ENCODE data around the gene MIP.
A peak's percentile ranks its signal among the peaks of the same experiment; 100 is the strongest.

The MIP gene

GRCh38 chr12:56487448-56488040 is 33.1 kb upstream of the MIP start:
- Histone ChIP-seq H3K4me3 (ENCODE audit: low read depth in 1 of 2, low read length in 2 of 2) (peak overlapping the region; percentile 58 to 79), H3K4me1 (ENCODE audit: control insufficient read depth in 1 of 2, insufficient read depth in 2 of 2, low read length in 2 of 2) (peaks cover 12 to 13% of the 10 kb centered on the region in 2 donors), H3K27ac (ENCODE audit: low read depth, low read length) (no peak overlapping the region), H3K9me3 (ENCODE audit: control insufficient read depth in 1 of 2, low read length in 2 of 2) (no peaks in the 10 kb centered on the region), H3K27me3 (ENCODE audit: control insufficient read depth in 1 of 2, insufficient read depth in 2 of 2, low read length in 2 of 2) (peaks cover 0 to 4% of the 10 kb centered on the region in 2 donors), H3K9ac (ENCODE audit: low read depth in 1 of 2, low read length in 2 of 2) (peak overlapping the region; percentile 43 to 51), H3K36me3 (ENCODE audit: control insufficient read depth in 1 of 2, insufficient read depth in 2 of 2, low read length in 2 of 2) (no peaks in the 10 kb centered on the region)

GRCh38 chr12:56486694-56487093 is 32.2 kb upstream of the MIP start:
- Histone ChIP-seq H3K27me3 (ENCODE audit: control insufficient read depth in 1 of 2, insufficient read depth in 2 of 2, low read length in 2 of 2) (peaks cover 0 to 4% of the 10 kb centered on the region in 2 donors), H3K36me3 (ENCODE audit: control insufficient read depth in 1 of 2, insufficient read depth in 2 of 2, low read length in 2 of 2) (no peaks in the 10 kb centered on the region), H3K27ac (ENCODE audit: low read depth, low read length) (no peak overlapping the region), H3K9me3 (ENCODE audit: control insufficient read depth in 1 of 2, low read length in 2 of 2) (no peaks in the 10 kb centered on the region), H3K4me3 (ENCODE audit: low read depth in 1 of 2, low read length in 2 of 2) (no peak overlapping the region), H3K9ac (ENCODE audit: low read depth in 1 of 2, low read length in 2 of 2) (no peak overlapping the region), H3K4me1 (ENCODE audit: control insufficient read depth in 1 of 2, insufficient read depth in 2 of 2, low read length in 2 of 2) (peaks cover 12 to 13% of the 10 kb centered on the region in 2 donors)

- Histone ChIP-seq H3K27me3 (ENCODE audit: control insufficient read depth in 1 of 2, insufficient read depth in 2 of 2, low read length in 2 of 2) (no peaks in the 10 kb centered on the region), H3K36me3 (ENCODE audit: control insufficient read depth in 1 of 2, insufficient read depth in 2 of 2, low read length in 2 of 2) (no peaks in the 10 kb centered on the region), H3K9me3 (ENCODE audit: control insufficient read depth in 1 of 2, low read length in 2 of 2) (no peaks in the 10 kb centered on the region), H3K27ac (ENCODE audit: low read depth, low read length) (no peak overlapping the region), H3K9ac (ENCODE audit: low read depth in 1 of 2, low read length in 2 of 2) (no peak overlapping the region), H3K4me3 (ENCODE audit: low read depth in 1 of 2, low read length in 2 of 2) (no peak overlapping the region), H3K4me1 (ENCODE audit: control insufficient read depth in 1 of 2, insufficient read depth in 2 of 2, low read length in 2 of 2) (peaks cover 12 to 13% of the 10 kb centered on the region in 2 donors)
Measured at GRCh38 chr12:56484566-56484965, 30.1 kb upstream of the MIP start.

- Histone ChIP-seq H3K4me3 (ENCODE audit: low read depth in 1 of 2, low read length in 2 of 2) (no peak overlapping the region), H3K27me3 (ENCODE audit: control insufficient read depth in 1 of 2, insufficient read depth in 2 of 2, low read length in 2 of 2) (no peaks in the 10 kb centered on the region), H3K36me3 (ENCODE audit: control insufficient read depth in 1 of 2, insufficient read depth in 2 of 2, low read length in 2 of 2) (peaks cover 0 to 1% of the 10 kb centered on the region in 2 donors), H3K4me1 (ENCODE audit: control insufficient read depth in 1 of 2, insufficient read depth in 2 of 2, low read length in 2 of 2) (no peaks in the 10 kb centered on the region), H3K9me3 (ENCODE audit: control insufficient read depth in 1 of 2, low read length in 2 of 2) (no peaks in the 10 kb centered on the region), H3K27ac (ENCODE audit: low read depth, low read length) (no peak overlapping the region), H3K9ac (ENCODE audit: low read depth in 1 of 2, low read length in 2 of 2) (no peak overlapping the region)
Measured at GRCh38 chr12:56479625-56480024, 25.2 kb upstream of the MIP start.

GRCh38 chr12:56477521-56478225 is 23.2 kb upstream of the MIP start:
- Histone ChIP-seq H3K36me3 (ENCODE audit: control insufficient read depth in 1 of 2, insufficient read depth in 2 of 2, low read length in 2 of 2) (peaks cover 0 to 11% of the 10 kb centered on the region in 2 donors), H3K4me1 (ENCODE audit: control insufficient read depth in 1 of 2, insufficient read depth in 2 of 2, low read length in 2 of 2) (no peaks in the 10 kb centered on the region), H3K9ac (ENCODE audit: low read depth in 1 of 2, low read length in 2 of 2) (no peak overlapping the region), H3K9me3 (ENCODE audit: control insufficient read depth in 1 of 2, low read length in 2 of 2) (no peaks in the 10 kb centered on the region), H3K27ac (ENCODE audit: low read depth, low read length) (no peak overlapping the region), H3K27me3 (ENCODE audit: control insufficient read depth in 1 of 2, insufficient read depth in 2 of 2, low read length in 2 of 2) (no peaks in the 10 kb centered on the region), H3K4me3 (ENCODE audit: low read depth in 1 of 2, low read length in 2 of 2) (no peak overlapping the region)

GRCh38 chr12:56476972-56477432 is 22.5 kb upstream of the MIP start:
- Histone ChIP-seq H3K9me3 (ENCODE audit: control insufficient read depth in 1 of 2, low read length in 2 of 2) (no peaks in the 10 kb centered on the region), H3K4me1 (ENCODE audit: control insufficient read depth in 1 of 2, insufficient read depth in 2 of 2, low read length in 2 of 2) (no peaks in the 10 kb centered on the region), H3K4me3 (ENCODE audit: low read depth in 1 of 2, low read length in 2 of 2) (no peak overlapping the region), H3K36me3 (ENCODE audit: control insufficient read depth in 1 of 2, insufficient read depth in 2 of 2, low read length in 2 of 2) (peaks cover 0 to 11% of the 10 kb centered on the region in 2 donors), H3K27ac (ENCODE audit: low read depth, low read length) (no peak overlapping the region), H3K27me3 (ENCODE audit: control insufficient read depth in 1 of 2, insufficient read depth in 2 of 2, low read length in 2 of 2) (no peaks in the 10 kb centered on the region), H3K9ac (ENCODE audit: low read depth in 1 of 2, low read length in 2 of 2) (no peak overlapping the region)

- no peaks in the 10 kb centered on the region for H3K4me1 ChIP-seq (ENCODE audit: control insufficient read depth in 1 of 2, insufficient read depth in 2 of 2, low read length in 2 of 2)
- no peaks in the 10 kb centered on the region for H3K9me3 ChIP-seq (ENCODE audit: control insufficient read depth in 1 of 2, low read length in 2 of 2)
- H3K27ac ChIP-seq (ENCODE audit: low read depth, low read length), result no peak overlapping the region
- H3K27me3 ChIP-seq (ENCODE audit: control insufficient read depth in 1 of 2, insufficient read depth in 2 of 2, low read length in 2 of 2), result no peaks in the 10 kb centered on the region
- no peak overlapping the region for H3K9ac ChIP-seq (ENCODE audit: low read depth in 1 of 2, low read length in 2 of 2)
- peaks cover 0 to 13% of the 10 kb centered on the region in 2 donors for H3K36me3 ChIP-seq (ENCODE audit: control insufficient read depth in 1 of 2, insufficient read depth in 2 of 2, low read length in 2 of 2)
- H3K4me3 ChIP-seq (ENCODE audit: low read depth in 1 of 2, low read length in 2 of 2), result no peak overlapping the region
Measured at GRCh38 chr12:56476143-56476542, 21.7 kb upstream of the MIP start.

GRCh38 chr12:56474389-56474788 is 19.9 kb upstream of the MIP start:
- H3K4me1 ChIP-seq (ENCODE audit: control insufficient read depth in 1 of 2, insufficient read depth in 2 of 2, low read length in 2 of 2), result peaks cover 5 to 7% of the 10 kb centered on the region in 2 donors
- no peaks in the 10 kb centered on the region for H3K9me3 ChIP-seq (ENCODE audit: control insufficient read depth in 1 of 2, low read length in 2 of 2)
- no peak overlapping the region for H3K4me3 ChIP-seq (ENCODE audit: low read depth in 1 of 2, low read length in 2 of 2)
- H3K27ac ChIP-seq (ENCODE audit: low read depth, low read length), result no peak overlapping the region
- H3K36me3 ChIP-seq (ENCODE audit: control insufficient read depth in 1 of 2, insufficient read depth in 2 of 2, low read length in 2 of 2), result peaks cover 0 to 17% of the 10 kb centered on the region in 2 donors
- no peak overlapping the region for H3K9ac ChIP-seq (ENCODE audit: low read depth in 1 of 2, low read length in 2 of 2)
- H3K27me3 ChIP-seq (ENCODE audit: control insufficient read depth in 1 of 2, insufficient read depth in 2 of 2, low read length in 2 of 2), result no peaks in the 10 kb centered on the region

- Histone ChIP-seq H3K9me3 (ENCODE audit: control insufficient read depth in 1 of 2, low read length in 2 of 2) (no peaks in the 10 kb centered on the region), H3K9ac (ENCODE audit: low read depth in 1 of 2, low read length in 2 of 2) (peak overlapping the region; percentile 79 to 86), H3K36me3 (ENCODE audit: control insufficient read depth in 1 of 2, insufficient read depth in 2 of 2, low read length in 2 of 2) (peaks cover 0 to 12% of the 10 kb centered on the region in 2 donors), H3K4me1 (ENCODE audit: control insufficient read depth in 1 of 2, insufficient read depth in 2 of 2, low read length in 2 of 2) (peaks cover 10 to 11% of the 10 kb centered on the region in 2 donors), H3K27me3 (ENCODE audit: control insufficient read depth in 1 of 2, insufficient read depth in 2 of 2, low read length in 2 of 2) (no peaks in the 10 kb centered on the region), H3K4me3 (ENCODE audit: low read depth in 1 of 2, low read length in 2 of 2) (peak overlapping the region; percentile 93 to 97), H3K27ac (ENCODE audit: low read depth, low read length) (no peak overlapping the region)
Measured at GRCh38 chr12:56469007-56469930, 14.8 kb upstream of the MIP start.

Data from duodenal mucosa (tissue), 2 donors.